HG02870 (cell line): ENCODE data around the gene ZFYVE19.

Experiments used
- ATAC-seq: cut with Tn5 transposase; IDR thresholded peaks from one replicate; pipeline ENCODE4 v1.9.1; 2021; ENCODE audit warnings: mild to moderate bottlenecking, moderate library complexity; ENCODE audit not compliant: unreplicated experiment

The ZFYVE19 gene

GRCh38 chr15:40807028-40807887 is at the start of gene ZFYVE19, which contains the start of gene DNAJC17:
TSS of gene ZFYVE19 (plus strand) at chr15:40807089. CDS start at chr15:40807590, 501 bp downstream.
TSS of gene DNAJC17 (minus strand) at chr15:40807473. CDS start at chr15:40807446, 27 bp downstream.
- peak; percentile 93 for ATAC-seq

DNA sequence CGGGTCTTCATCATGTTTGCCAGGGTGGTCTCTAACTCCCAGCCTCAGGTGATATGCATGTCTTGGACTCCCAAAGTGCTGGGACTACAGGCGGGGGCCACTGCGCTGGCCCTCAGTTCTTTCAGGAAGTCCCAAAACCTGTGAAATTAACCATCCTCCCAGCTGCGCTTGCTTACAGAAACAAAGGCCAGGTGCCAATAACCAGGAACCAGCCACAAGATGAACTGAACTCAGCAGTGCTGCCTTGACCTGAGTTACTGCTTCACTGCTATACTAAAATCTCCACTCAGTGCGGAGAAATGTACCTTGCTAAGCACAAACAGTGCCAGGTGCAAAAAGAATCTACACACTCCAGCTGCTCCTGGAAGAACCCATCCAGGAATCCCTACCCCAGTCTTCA is 46.9 kb upstream of the ZFYVE19 start:
- no peak for ATAC-seq

DNA sequence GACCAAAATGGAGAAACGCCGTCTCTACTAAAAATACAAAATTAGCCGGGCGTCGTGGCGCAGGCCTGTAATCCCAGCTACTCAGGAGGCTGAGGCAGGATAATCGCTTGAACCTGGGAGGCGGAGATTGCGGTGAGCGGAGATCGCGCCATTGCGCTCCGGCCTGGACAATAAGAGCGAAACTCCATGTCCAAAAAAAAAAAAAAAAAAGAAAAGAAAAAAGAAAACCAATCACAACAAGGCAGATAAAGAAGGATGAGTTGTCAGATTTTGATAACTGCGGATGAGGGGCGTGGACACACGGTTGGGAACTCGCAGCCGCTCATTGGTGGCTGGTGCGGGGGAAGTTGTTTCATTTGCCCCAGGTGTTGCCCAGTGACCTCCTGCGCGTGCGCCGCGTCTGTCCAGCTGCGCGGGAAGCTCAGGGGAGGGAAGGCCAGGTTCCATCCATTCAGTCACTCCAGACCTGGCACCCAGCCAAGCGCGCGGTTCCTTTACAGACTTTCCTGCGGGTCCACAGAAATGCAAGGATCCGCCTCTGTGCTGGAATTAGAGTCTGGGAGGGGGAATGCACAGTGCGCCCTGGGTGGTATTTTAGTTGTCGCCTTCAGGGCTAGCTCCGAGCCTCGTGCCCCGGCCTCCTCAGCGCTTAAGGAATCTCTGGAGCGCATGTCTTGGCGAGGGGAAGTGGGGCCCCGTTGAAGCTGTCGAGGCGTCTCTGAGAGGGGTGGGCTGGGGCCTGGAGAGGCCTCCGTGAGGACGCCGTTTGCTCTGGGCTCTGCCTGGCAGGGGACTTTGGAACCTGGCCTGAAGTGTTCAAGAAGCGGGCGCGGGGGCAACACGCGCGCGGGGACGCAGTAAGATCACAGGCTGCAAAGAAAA is 43.7 kb upstream of the ZFYVE19 start:
- no peak for ATAC-seq

GRCh38 chr15:40763801-40764628 is 42.9 kb upstream of the ZFYVE19 start, which contains the start of gene GCHFR:
TSS of gene GCHFR (plus strand) at chr15:40764068. CDS start at chr15:40764181, 113 bp downstream.
- ATAC-seq, result no peak

DNA sequence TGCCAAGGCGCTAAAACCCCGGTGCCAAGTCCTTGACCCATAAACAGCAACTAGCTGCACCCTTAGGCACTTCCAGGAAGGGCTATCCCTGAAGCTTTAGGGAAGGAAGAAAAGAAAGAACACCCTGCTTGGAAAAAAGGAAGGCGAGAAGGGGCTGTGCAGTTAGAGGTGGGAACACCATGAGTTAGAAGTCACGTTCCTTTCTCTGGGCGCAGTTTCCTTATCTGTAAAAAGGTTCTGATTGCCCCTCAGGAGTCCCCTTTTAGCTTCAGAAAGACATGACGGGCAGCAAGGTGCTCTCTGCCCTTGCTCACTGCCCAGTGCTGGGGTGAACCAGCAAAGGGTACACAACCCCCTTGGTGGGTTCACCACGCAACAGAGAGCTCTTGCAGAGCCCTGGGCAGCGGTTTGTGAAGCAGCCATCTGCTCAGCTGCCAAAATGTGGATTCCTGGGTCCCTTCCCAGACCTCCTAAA is 42.2 kb upstream of the ZFYVE19 start:
- ATAC-seq, result no peak

- no peak for ATAC-seq
Measured at GRCh38 chr15:40766194-40766815, 40.6 kb upstream of the ZFYVE19 start.

DNA sequence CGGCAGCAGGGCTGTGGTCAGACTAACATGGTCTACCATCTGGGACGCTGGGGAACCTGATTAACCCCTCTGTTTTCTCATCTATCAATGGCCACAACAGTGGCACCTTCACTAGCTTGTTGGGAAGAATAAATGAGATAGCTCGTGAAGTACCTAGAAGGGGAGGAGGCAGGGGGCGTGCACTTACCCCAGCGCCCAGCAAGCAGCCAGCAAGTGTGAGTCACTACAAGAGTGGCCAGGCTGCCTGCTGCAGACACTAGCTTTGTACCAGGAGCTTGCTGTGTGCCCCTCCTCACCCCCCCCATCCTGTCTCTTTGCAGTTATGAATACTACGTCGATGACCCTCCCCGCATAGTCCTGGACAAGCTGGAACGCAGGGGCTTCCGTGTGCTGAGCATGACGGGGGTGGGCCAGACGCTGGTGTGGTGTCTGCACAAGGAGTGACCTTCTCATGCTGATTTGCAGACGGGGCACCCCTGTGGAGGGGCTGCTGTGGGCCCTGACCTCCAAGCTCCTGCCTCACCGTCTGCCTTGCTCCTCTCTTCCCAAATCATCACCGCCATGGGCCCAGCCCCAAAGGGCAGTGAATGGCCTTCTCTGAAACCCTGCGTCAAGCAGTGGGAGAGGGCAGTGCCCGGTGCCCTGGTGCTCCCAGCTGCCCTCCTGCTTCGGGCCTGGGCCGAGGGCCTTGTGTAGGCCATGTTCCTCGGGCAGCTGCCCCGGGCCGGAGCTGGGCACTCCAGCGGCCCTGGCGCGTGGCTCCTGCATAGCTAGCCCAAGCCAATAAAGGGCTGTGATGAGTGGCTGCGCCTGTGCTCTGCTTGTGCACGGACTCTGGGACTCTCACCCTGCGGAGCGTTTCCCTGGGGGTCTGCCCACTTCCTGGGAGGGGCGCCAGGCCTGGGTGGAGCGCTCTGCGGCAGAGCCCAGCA is 39.7 kb upstream of the ZFYVE19 start:
- no peak for ATAC-seq

DNA sequence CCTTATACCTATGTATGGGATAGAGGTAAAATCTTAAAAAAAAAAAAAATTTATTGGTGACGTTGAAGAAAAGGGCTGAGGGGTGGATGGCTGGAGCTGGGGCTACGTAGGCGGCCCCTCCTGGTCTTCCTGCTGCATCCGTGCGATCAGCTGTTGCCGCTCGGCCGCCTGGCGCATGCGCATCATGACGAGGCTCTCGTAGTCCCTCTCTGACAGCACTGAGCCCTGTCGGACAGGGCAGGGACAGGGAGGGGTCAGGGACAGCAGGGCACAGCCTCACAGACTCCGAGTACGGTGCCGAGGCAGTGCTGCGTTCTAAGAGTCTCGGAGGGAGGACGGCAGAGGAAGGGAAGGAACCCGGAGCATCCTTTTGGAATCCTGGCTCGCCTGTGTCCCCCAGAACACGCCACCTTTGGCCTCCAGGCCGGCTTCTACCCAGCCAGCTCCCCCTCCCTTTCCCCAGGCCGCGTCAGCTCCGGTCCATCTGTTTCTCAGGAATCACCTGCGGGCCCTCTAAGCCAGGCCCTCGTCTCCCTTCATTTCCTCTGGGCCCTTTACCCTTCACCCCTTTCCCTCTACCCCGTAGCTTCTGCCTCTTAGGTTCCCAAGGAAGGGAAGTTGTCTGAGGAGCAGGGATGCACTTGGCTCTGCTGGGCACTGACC is 38.9 kb upstream of the ZFYVE19 start:
- no peak for ATAC-seq

DNA sequence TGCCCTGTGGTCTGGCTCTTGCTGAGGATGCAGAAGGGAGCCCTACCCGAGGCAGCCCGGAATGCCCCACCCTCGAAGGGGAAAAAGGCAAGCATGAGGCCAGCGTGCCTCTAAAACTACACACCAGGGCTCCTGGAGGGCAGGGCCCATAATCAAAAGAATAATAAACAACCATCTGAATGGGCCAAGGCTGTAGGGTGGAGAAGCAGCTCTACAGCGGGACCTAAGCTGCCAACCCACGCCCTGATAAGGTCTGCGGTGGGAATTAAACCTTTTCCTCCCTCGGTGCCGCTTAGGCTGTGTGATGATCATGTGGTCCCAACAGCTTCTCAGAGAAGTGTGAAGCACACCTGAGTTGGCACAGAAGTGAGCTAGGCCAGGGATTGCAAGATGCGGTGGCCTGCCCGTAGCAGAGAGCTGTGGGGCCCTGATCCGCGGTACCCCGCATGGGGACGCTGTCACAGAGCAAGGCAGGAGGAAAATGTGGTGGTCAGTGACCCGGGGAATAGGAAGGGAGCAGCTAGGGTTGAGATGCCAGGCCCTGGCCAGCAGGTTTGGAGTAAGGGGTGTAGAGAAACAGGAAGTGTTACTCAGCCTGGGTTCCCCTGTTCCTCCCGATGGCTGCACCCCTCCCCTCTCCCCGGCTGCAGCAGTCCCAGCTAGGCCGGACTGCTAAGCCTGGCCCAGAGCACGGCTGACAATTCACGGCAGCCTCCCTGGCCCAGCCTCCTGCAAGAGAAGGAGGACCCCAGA is 38.2 kb upstream of the ZFYVE19 start:
- no peak for ATAC-seq

DNA sequence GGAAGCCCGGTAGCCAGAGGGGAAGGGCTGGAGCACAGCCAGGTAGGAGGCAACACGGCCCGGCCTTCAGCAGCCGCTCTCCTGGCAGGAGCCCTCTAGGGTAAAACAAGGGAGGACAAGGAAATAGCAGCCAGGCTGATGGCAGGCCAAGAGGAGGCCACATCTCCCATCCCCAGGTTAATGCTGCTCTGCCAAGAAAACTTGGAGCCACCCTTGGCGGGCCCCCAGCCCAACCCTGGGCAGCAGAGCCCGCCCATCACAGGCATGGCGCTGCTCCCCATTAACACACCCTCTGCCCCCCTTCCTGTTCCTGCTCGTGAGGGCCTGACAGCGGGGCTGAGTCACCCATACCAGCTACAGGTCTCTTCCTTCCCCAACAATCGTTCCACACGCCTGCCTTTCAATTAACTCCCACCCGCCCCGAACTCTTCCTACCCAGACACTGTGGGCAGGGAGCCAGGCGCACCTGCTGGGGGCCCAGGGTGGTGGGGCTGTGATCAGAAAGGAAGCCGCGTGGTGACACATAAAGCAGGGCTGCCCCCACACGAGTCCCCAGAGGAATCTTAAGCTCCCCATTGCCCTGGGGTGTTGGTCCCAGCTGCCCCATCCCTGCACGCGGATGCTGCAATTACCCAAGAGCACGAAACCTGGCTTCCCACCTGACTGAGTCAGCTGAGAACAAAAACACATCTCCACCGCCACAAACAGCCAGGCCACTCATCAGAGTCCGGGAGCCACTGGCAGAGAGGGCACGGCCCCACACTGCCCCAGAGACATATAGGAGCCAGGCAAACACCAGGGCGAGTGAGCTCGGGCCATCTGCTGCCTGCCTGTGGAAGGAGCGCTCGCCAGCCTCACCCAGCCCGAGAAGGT is 37.4 kb upstream of the ZFYVE19 start, which contains the start of gene C15orf62:
Gene C15orf62, plus strand, starts transcription at position 707 of the 873 bp plus-strand sequence. CDS start 516 bp downstream, outside the sequence.
- no peak for ATAC-seq

- no peak for ATAC-seq
Measured at GRCh38 chr15:40770147-40770721, 36.7 kb upstream of the ZFYVE19 start.

DNA sequence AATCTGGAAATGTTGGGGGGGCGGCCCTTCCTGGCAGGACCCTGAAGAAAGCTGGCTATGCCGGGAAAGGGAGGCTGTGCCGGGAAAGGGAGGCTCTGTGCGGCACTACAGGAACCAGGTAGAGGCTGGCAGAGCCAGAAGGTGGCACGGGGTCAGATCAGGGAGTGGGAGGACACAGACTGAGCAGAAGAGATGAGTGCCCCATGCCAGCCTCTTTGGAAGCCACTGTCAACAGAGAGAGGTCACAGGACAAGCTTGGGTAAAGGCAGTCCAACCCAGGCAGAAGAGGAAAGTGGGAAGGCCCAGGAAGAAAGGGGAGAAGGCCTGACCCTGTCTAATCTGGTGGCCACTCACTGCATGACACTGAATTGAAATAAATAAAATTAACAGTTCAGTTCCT is 35.6 kb upstream of the ZFYVE19 start:
- ATAC-seq, result no peak

DNA sequence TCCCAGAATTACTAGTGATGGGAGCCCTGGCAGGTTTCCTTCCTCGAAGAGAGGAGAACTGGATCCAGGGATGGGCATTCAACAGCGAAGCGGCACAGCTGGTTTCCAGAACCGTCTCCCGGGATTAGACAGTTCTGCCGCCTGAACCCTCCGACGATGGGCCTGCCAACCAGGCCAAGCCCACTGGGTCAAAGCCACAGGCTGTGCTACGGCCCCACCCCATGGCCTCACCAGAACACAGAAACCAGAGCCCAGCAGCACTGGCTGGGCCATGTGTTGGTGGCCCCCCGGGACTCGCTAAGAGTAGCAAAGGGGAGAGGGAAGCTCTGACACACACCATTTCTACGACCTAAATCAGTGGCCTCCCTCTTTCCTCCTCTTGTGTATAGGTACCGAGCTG is 34.9 kb upstream of the ZFYVE19 start:
- no peak for ATAC-seq

- ATAC-seq, result no peak
Measured at GRCh38 chr15:40773496-40773895, 33.4 kb upstream of the ZFYVE19 start.

GRCh38 chr15:40773902-40774301 is 33.0 kb upstream of the ZFYVE19 start:
- ATAC-seq, result no peak

DNA sequence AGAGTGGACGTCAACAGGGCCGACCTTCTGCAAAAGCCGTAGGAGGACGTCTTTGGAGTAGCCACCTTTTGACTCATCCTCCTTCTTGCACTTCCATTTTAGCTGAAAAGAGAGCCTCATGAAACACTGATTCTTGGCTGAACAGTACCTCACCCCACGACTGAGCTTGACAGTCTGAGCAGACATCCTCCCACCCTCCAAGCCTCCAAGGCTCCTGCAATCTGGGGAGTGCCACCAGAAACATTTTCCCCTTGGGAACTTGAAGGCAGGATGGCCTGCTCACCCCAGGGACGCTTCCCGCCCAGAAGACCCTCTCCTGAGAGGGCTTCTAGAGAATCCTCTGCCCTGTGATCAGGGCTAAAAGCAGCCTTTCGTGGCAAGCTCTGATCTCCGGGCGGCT is 31.9 kb upstream of the ZFYVE19 start:
- ATAC-seq, result no peak
